Stimulated activated effector memory CD8-positive, alpha-beta T cell treated with anti-CD3 and anti-CD28 coated beads, Interleukin-12 subunit alpha, Interleukin-12 subunit beta, amount 100 ng/mL, for 72 hours (primary cell): ENCODE results near the gene PPAN.

Experiments used
- ATAC-seq: fragments of 150-1000 bp; cut with Tn5 transposase; 2 replicates; pipeline ENCODE4 v1.10.0; 2021
- DNase-seq, 2 donors: peaks; one replicate each; pipeline ENCODE4 v3.0.0; 2021 to 2022; ENCODE audit warnings: low spot score in 2 of 2
- H3K27ac Mint-ChIP-seq: one replicate; pipeline ENCODE4 v1.8.0; 2022; ENCODE audit warnings: mild to moderate bottlenecking, mixed read lengths
- H3K36me3 Mint-ChIP-seq: one replicate; pipeline ENCODE4 v1.8.0; 2022; ENCODE audit warnings: mild to moderate bottlenecking, mixed read lengths
- H3K4me1 Mint-ChIP-seq: one replicate; pipeline ENCODE4 v1.8.0; 2022; ENCODE audit warnings: mixed read lengths
- H3K4me3 Mint-ChIP-seq: one replicate; pipeline ENCODE4 v1.8.0; 2022; ENCODE audit warnings: mild to moderate bottlenecking, mixed read lengths
- H3K9me3 Mint-ChIP-seq: one replicate; pipeline ENCODE4 v1.8.0; 2022; ENCODE audit warnings: mixed read lengths

Gene PPAN

GRCh38 chr19:10115392-10116084, 9.4 kb downstream of the PPAN start:
- ATAC-seq (no peak), DNase-seq (no peak)
- Mint-ChIP-seq H3K27ac (peak overlapping the region; percentile 91), H3K4me1 (peaks cover 69% of the 10 kb centered on the region), H3K36me3 (peaks cover 96% of the 10 kb centered on the region), H3K9me3 (no peaks in the 10 kb centered on the region), H3K4me3 (no peak overlapping the region)

GRCh38 chr19:10116085-10116865, 10.1 kb downstream of the PPAN start:
- Mint-ChIP-seq H3K36me3 (peaks cover 89% of the 10 kb centered on the region), H3K27ac (peak overlapping the region; percentile 91), H3K4me3 (no peak overlapping the region), H3K9me3 (no peaks in the 10 kb centered on the region), H3K4me1 (peaks cover 61% of the 10 kb centered on the region)
- ATAC-seq = no peak
- no peak for DNase-seq

GRCh38 chr19:10116866-10117616, 10.9 kb downstream of the PPAN start:
- ATAC-seq (no peak), DNase-seq (no peak)
- peaks cover 54% of the 10 kb centered on the region for H3K4me1 Mint-ChIP-seq
- no peaks in the 10 kb centered on the region for H3K9me3 Mint-ChIP-seq
- no peak overlapping the region for H3K4me3 Mint-ChIP-seq
- peak overlapping the region; percentile 91 for H3K27ac Mint-ChIP-seq
- peaks cover 85% of the 10 kb centered on the region for H3K36me3 Mint-ChIP-seq

- DNase-seq (no peak), ATAC-seq (no peak)
- H3K27ac Mint-ChIP-seq = peak overlapping the region; percentile 98
- no peaks in the 10 kb centered on the region for H3K9me3 Mint-ChIP-seq
- H3K4me3 Mint-ChIP-seq = peak overlapping the region; percentile 99
- H3K4me1 Mint-ChIP-seq = peaks cover 35% of the 10 kb centered on the region
- peaks cover 80% of the 10 kb centered on the region for H3K36me3 Mint-ChIP-seq
These were observed 12.8 kb downstream of the PPAN start for GRCh38 chr19:10118960-10119359.

GRCh38 chr19:10120538-10121189, 14.5 kb downstream of the PPAN start:
- H3K4me3 Mint-ChIP-seq = no peak overlapping the region
- no peak overlapping the region for H3K27ac Mint-ChIP-seq
- ATAC-seq = no peak
- H3K9me3 Mint-ChIP-seq = no peaks in the 10 kb centered on the region
- H3K36me3 Mint-ChIP-seq = peaks cover 72% of the 10 kb centered on the region
- no peak for DNase-seq
- H3K4me1 Mint-ChIP-seq = peaks cover 24% of the 10 kb centered on the region

GRCh38 chr19:10122045-10122444, 15.9 kb downstream of the PPAN start:
- no peak for DNase-seq
- ATAC-seq = no peak
- Mint-ChIP-seq H3K4me1 (peaks cover 15% of the 10 kb centered on the region), H3K4me3 (no peak overlapping the region), H3K9me3 (no peaks in the 10 kb centered on the region), H3K27ac (no peak overlapping the region), H3K36me3 (peaks cover 69% of the 10 kb centered on the region)

GRCh38 chr19:10124429-10124828, 18.3 kb downstream of the PPAN start:
- peaks cover 61% of the 10 kb centered on the region for H3K36me3 Mint-ChIP-seq
- DNase-seq (no peak), ATAC-seq (no peak)
- H3K4me1 Mint-ChIP-seq = peaks cover 6% of the 10 kb centered on the region
- H3K9me3 Mint-ChIP-seq = no peaks in the 10 kb centered on the region
- H3K27ac Mint-ChIP-seq = no peak overlapping the region
- no peak overlapping the region for H3K4me3 Mint-ChIP-seq

- Mint-ChIP-seq H3K9me3 (no peaks in the 10 kb centered on the region), H3K4me3 (no peak overlapping the region), H3K4me1 (no peaks in the 10 kb centered on the region), H3K36me3 (peaks cover 72% of the 10 kb centered on the region), H3K27ac (no peak overlapping the region)
- DNase-seq (no peak), ATAC-seq (no peak)
These were observed 20.1 kb downstream of the PPAN start for GRCh38 chr19:10126213-10126639.

- H3K36me3 Mint-ChIP-seq = peaks cover 94% of the 10 kb centered on the region
- no peak overlapping the region for H3K4me3 Mint-ChIP-seq
- H3K4me1 Mint-ChIP-seq = no peaks in the 10 kb centered on the region
- H3K27ac Mint-ChIP-seq = peak overlapping the region; percentile 69
- DNase-seq (no peak), ATAC-seq (no peak)
- H3K9me3 Mint-ChIP-seq = no peaks in the 10 kb centered on the region
These were observed 26.7 kb downstream of the PPAN start for GRCh38 chr19:10132905-10133304.

GRCh38 chr19:10133596-10133995, 27.4 kb downstream of the PPAN start:
- H3K4me1 Mint-ChIP-seq = no peaks in the 10 kb centered on the region
- no peaks in the 10 kb centered on the region for H3K9me3 Mint-ChIP-seq
- H3K36me3 Mint-ChIP-seq = peaks cover 95% of the 10 kb centered on the region
- ATAC-seq (no peak), DNase-seq (no peak)
- no peak overlapping the region for H3K4me3 Mint-ChIP-seq
- no peak overlapping the region for H3K27ac Mint-ChIP-seq

GRCh38 chr19:10134040-10134439, 27.9 kb downstream of the PPAN start:
- DNase-seq = no peak
- H3K4me3 Mint-ChIP-seq = no peak overlapping the region

GRCh38 chr19:10135551-10136334, 29.6 kb downstream of the PPAN start:
- no peak for ATAC-seq
- peaks cover 100% of the 10 kb centered on the region for H3K36me3 Mint-ChIP-seq
- DNase-seq = no peak
- no peaks in the 10 kb centered on the region for H3K4me1 Mint-ChIP-seq
- no peaks in the 10 kb centered on the region for H3K9me3 Mint-ChIP-seq
- no peak overlapping the region for H3K4me3 Mint-ChIP-seq
- no peak overlapping the region for H3K27ac Mint-ChIP-seq

More at GRCh38 chr19:10134040-10134439, 27.9 kb downstream of the PPAN start:
- ATAC-seq = no peak
- H3K27ac Mint-ChIP-seq = no peak overlapping the region
- no peaks in the 10 kb centered on the region for H3K4me1 Mint-ChIP-seq
- H3K36me3 Mint-ChIP-seq = peaks cover 99% of the 10 kb centered on the region
- H3K9me3 Mint-ChIP-seq = no peaks in the 10 kb centered on the region

GRCh38 chr19:10136936-10137335, 30.8 kb downstream of the PPAN start:
- DNase-seq = no peak
- H3K9me3 Mint-ChIP-seq = no peaks in the 10 kb centered on the region
- no peak overlapping the region for H3K4me3 Mint-ChIP-seq
- H3K27ac Mint-ChIP-seq = peak overlapping the region; percentile 85
- peaks cover 100% of the 10 kb centered on the region for H3K36me3 Mint-ChIP-seq
- ATAC-seq = no peak
- H3K4me1 Mint-ChIP-seq = no peaks in the 10 kb centered on the region
